NB4 (cell line): Measurements from ENCODE around the gene S100A10.

Source experiments
- DNase-seq: peaks from one replicate; pipeline ENCODE4 v3.0.0; 2010; ENCODE audit warnings: low read depth
- H3K4me3 ChIP-seq: one replicate; pipeline ENCODE4 v1.5.1; 2011; ENCODE audit warnings: mild to moderate bottlenecking, low read depth, low read length, moderate library complexity
- CTCF ChIP-seq: IDR thresholded peaks from one replicate; pipeline ENCODE4 v1.5.1; 2012; ENCODE audit warnings: low read depth, low read length
- MAX ChIP-seq: IDR thresholded peaks from 2 replicates; pipeline ENCODE4 v1.6.1; 2011; ENCODE audit warnings: low read depth, low read length
- MYC ChIP-seq: IDR thresholded peaks from 2 replicates; pipeline ENCODE4 v1.6.1; 2011; ENCODE audit warnings: low read depth, low read length
- POLR2A ChIP-seq: IDR thresholded peaks from 2 replicates; pipeline ENCODE4 v1.6.1; 2011; ENCODE audit warnings: mild to moderate bottlenecking; ENCODE audit not compliant: insufficient read length; ENCODE audit errors: extremely low read depth

S100A10 gene

GRCh38 chr1:152009691-152010090 lies 16.0 kb upstream of the S100A10 start:
- TF ChIP-seq CTCF (no peak), MAX (no peak), MYC (no peak), POLR2A (no peak)
- no peak for DNase-seq

GRCh38 chr1:152007047-152007446 lies 13.4 kb upstream of the S100A10 start:
- TF ChIP-seq CTCF (no peak), MYC (no peak), POLR2A (no peak), MAX (no peak)
- DNase-seq: no peak
- H3K4me3 ChIP-seq: no peak overlapping the region

More at GRCh38 chr1:152009691-152010090, 16.0 kb upstream of the S100A10 start:
- H3K4me3 ChIP-seq: no peak overlapping the region

GRCh38 chr1:152005360-152005912 lies 11.8 kb upstream of the S100A10 start:
- DNase-seq: no peak
- H3K4me3 ChIP-seq: no peak overlapping the region
- no peak for TF ChIP-seq CTCF
- no peak for TF ChIP-seq MAX
- TF ChIP-seq POLR2A: no peak
- no peak for TF ChIP-seq MYC

- TF ChIP-seq POLR2A: no peak
- no peak for TF ChIP-seq CTCF
- TF ChIP-seq MYC: no peak
- TF ChIP-seq MAX: no peak
- H3K4me3 ChIP-seq: no peak overlapping the region
- no peak for DNase-seq
These were observed 10.3 kb upstream of the S100A10 start for GRCh38 chr1:152003846-152004442.

DNA sequence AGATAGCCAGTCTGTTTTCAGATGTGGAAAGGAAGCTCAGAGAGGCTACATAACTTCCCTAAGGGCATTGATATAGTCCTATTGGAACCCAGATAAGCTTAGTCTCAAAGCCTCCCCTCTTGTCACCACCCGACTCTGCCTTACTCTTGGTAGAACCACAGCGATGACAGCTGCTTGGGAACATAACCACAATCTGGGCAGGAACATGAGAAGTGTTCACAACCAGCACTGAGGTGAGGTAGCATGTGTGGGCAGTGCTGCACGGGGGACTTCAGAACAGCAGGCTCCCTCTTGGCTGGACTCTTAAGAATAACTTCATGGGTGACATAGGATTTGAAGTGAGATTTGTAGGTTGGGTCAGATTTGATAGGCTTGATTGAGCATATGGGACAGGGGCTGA lies 9.3 kb upstream of the S100A10 start:
- H3K4me3 ChIP-seq: no peak overlapping the region
- DNase-seq: no peak
- TF ChIP-seq MYC: no peak
- no peak for TF ChIP-seq MAX
- no peak for TF ChIP-seq CTCF
- TF ChIP-seq POLR2A: no peak
